Large intestine (tissue), 3 donors: ENCODE results near the gene SYNJ2. TPM values are rescaled to one million over a fixed set of nuclear protein-coding genes. Genes with fewer than 3 reads are reported as not detected.

Experiments used
- DNase-seq, 2 donors: peaks; one replicate each; pipeline versions ENCODE4 v3.0.0 to v3.0.0-alpha.2; 2013
- H3K27ac ChIP-seq: one replicate; pipeline ENCODE4 v1.5.1; 2013; ENCODE audit warnings: low read length
- H3K27me3 ChIP-seq: 2 replicates; pipeline ENCODE4 v1.6.1; 2013; ENCODE audit warnings: low read length; ENCODE audit not compliant: control insufficient read depth, insufficient read depth
- H3K36me3 ChIP-seq: 2 replicates; pipeline ENCODE4 v1.6.1; 2013; ENCODE audit warnings: low read length; ENCODE audit not compliant: control insufficient read depth, insufficient read depth
- H3K4me1 ChIP-seq: one replicate; pipeline ENCODE4 v1.6.1; 2013; ENCODE audit warnings: low read length; ENCODE audit not compliant: control insufficient read depth, insufficient read depth
- H3K4me3 ChIP-seq: one replicate; pipeline ENCODE4 v1.5.1; 2013; ENCODE audit warnings: low read length
- H3K9me3 ChIP-seq: one replicate; pipeline ENCODE4 v1.6.1; 2013; ENCODE audit warnings: mild to moderate bottlenecking, low read depth, low read length, moderate library complexity; ENCODE audit not compliant: control insufficient read depth
- WGBS: methylation state at CpG from one replicate; pipeline ENCODE4 v1.1.5; 2013; ENCODE audit warnings: low lambda C conversion rate; ENCODE audit not compliant: insufficient coverage; 5-methylcytosine and 5-hydroxymethylcytosine counted together
- polyA plus RNA-seq: library from polyadenylated mRNA; unstranded; fragments of 120-200 nt; gene quantifications from one replicate; pipeline ENCODE4 v1.2.1, GENCODE V29; 2013

The SYNJ2 gene
- polyA plus RNA-seq, 1 donor, result 14.3 TPM

GRCh38 chr6:157956171-157956730 is 25.4 kb upstream of the SYNJ2 start:
- DNase-seq, result no peak
- H3K9me3 ChIP-seq, result peaks cover 29% of the 10 kb centered on the region
- no peaks in the 10 kb centered on the region for H3K36me3 ChIP-seq
- no peak overlapping the region for H3K4me3 ChIP-seq
- WGBS, result no CpG with 5 or more reads among the region's 12 CpGs
- no peaks in the 10 kb centered on the region for H3K27me3 ChIP-seq
- peaks cover 42% of the 10 kb centered on the region for H3K4me1 ChIP-seq
- peak overlapping the region; percentile 98 for H3K27ac ChIP-seq

GRCh38 chr6:157959451-157960227 is 22.0 kb upstream of the SYNJ2 start:
- DNase-seq, result no peak
- Histone ChIP-seq H3K27me3 (no peaks in the 10 kb centered on the region), H3K4me3 (no peak overlapping the region), H3K9me3 (peaks cover 29% of the 10 kb centered on the region), H3K36me3 (no peaks in the 10 kb centered on the region), H3K27ac (no peak overlapping the region), H3K4me1 (peaks cover 20% of the 10 kb centered on the region)
- WGBS, result no CpG with 5 or more reads among the region's 1 CpG

GRCh38 chr6:157961153-157961831 is 20.4 kb upstream of the SYNJ2 start:
- Histone ChIP-seq H3K9me3 (peaks cover 29% of the 10 kb centered on the region), H3K4me3 (no peak overlapping the region), H3K27ac (no peak overlapping the region), H3K36me3 (no peaks in the 10 kb centered on the region), H3K4me1 (peaks cover 14% of the 10 kb centered on the region), H3K27me3 (no peaks in the 10 kb centered on the region)
- DNase-seq, result no peak
- 40% methylated on average over 1 of the region's 5 CpGs for WGBS

GRCh38 chr6:157961832-157962575 is 19.7 kb upstream of the SYNJ2 start:
- no peak for DNase-seq
- 90% methylated on average over 2 of the region's 13 CpGs for WGBS
- Histone ChIP-seq H3K9me3 (peaks cover 29% of the 10 kb centered on the region), H3K4me3 (no peak overlapping the region), H3K4me1 (peaks cover 21% of the 10 kb centered on the region), H3K27me3 (no peaks in the 10 kb centered on the region), H3K27ac (no peak overlapping the region), H3K36me3 (no peaks in the 10 kb centered on the region)

GRCh38 chr6:157962601-157963302 is 18.9 kb upstream of the SYNJ2 start:
- Histone ChIP-seq H3K27me3 (no peaks in the 10 kb centered on the region), H3K36me3 (no peaks in the 10 kb centered on the region), H3K9me3 (peaks cover 23% of the 10 kb centered on the region), H3K27ac (no peak overlapping the region), H3K4me3 (no peak overlapping the region), H3K4me1 (peaks cover 29% of the 10 kb centered on the region)
- WGBS, result 79% methylated on average over 3 of the region's 12 CpGs
- no peak for DNase-seq

GRCh38 chr6:157964100-157964499 is 17.6 kb upstream of the SYNJ2 start:
- Histone ChIP-seq H3K27me3 (no peaks in the 10 kb centered on the region), H3K9me3 (peaks cover 10% of the 10 kb centered on the region), H3K27ac (no peak overlapping the region), H3K4me3 (no peak overlapping the region), H3K4me1 (peaks cover 32% of the 10 kb centered on the region), H3K36me3 (no peaks in the 10 kb centered on the region)
- WGBS, result no CpG with 5 or more reads among the region's 3 CpGs
- DNase-seq, result no peak

- Histone ChIP-seq H3K27ac (peak overlapping the region; percentile 92), H3K9me3 (no peaks in the 10 kb centered on the region), H3K36me3 (no peaks in the 10 kb centered on the region), H3K4me1 (peaks cover 36% of the 10 kb centered on the region), H3K27me3 (no peaks in the 10 kb centered on the region), H3K4me3 (no peak overlapping the region)
- WGBS, result no CpG with 5 or more reads among the region's 3 CpGs
- DNase-seq, result no peak
Observed at GRCh38 chr6:157965387-157965786, 16.3 kb upstream of the SYNJ2 start.

- no peak for DNase-seq
- Histone ChIP-seq H3K4me1 (peaks cover 36% of the 10 kb centered on the region), H3K9me3 (no peaks in the 10 kb centered on the region), H3K4me3 (no peak overlapping the region), H3K27me3 (no peaks in the 10 kb centered on the region), H3K36me3 (no peaks in the 10 kb centered on the region), H3K27ac (peak overlapping the region; percentile 92)
- WGBS, result no CpG with 5 or more reads among the region's 8 CpGs
Observed at GRCh38 chr6:157966589-157966977, 15.1 kb upstream of the SYNJ2 start.

GRCh38 chr6:157967020-157967419 is 14.6 kb upstream of the SYNJ2 start:
- peak overlapping the region; percentile 92 for H3K27ac ChIP-seq
- H3K4me1 ChIP-seq, result peaks cover 36% of the 10 kb centered on the region
- H3K27me3 ChIP-seq, result no peaks in the 10 kb centered on the region
- no peak overlapping the region for H3K4me3 ChIP-seq
- no peaks in the 10 kb centered on the region for H3K36me3 ChIP-seq
- peak; percentile 48 to 86 for DNase-seq
- H3K9me3 ChIP-seq, result no peaks in the 10 kb centered on the region
- 13% methylated on average over 1 of the region's 6 CpGs for WGBS

GRCh38 chr6:157967486-157967885 is 14.2 kb upstream of the SYNJ2 start:
- H3K27me3 ChIP-seq, result no peaks in the 10 kb centered on the region
- no peak overlapping the region for H3K4me3 ChIP-seq
- H3K4me1 ChIP-seq, result peaks cover 36% of the 10 kb centered on the region
- no CpG with 5 or more reads among the region's 8 CpGs for WGBS
- no peaks in the 10 kb centered on the region for H3K36me3 ChIP-seq
- H3K27ac ChIP-seq, result peak overlapping the region; percentile 92
- H3K9me3 ChIP-seq, result no peaks in the 10 kb centered on the region
- no peak for DNase-seq
